NCI-H2227 treated with DMSO at 0.1 percent for 48 hours (cell line): ENCODE results near the gene ACD.
"Not testable (repeated sequence)": the region's sequence is repeated elsewhere in the genome, so short reads cannot be mapped to it uniquely, and the experiment has no call there.

Experiments used
- DNase-seq: peaks from one replicate; lab custom pipeline; 2025; lab: John Stamatoyannopoulos, UW

ACD gene

DNA sequence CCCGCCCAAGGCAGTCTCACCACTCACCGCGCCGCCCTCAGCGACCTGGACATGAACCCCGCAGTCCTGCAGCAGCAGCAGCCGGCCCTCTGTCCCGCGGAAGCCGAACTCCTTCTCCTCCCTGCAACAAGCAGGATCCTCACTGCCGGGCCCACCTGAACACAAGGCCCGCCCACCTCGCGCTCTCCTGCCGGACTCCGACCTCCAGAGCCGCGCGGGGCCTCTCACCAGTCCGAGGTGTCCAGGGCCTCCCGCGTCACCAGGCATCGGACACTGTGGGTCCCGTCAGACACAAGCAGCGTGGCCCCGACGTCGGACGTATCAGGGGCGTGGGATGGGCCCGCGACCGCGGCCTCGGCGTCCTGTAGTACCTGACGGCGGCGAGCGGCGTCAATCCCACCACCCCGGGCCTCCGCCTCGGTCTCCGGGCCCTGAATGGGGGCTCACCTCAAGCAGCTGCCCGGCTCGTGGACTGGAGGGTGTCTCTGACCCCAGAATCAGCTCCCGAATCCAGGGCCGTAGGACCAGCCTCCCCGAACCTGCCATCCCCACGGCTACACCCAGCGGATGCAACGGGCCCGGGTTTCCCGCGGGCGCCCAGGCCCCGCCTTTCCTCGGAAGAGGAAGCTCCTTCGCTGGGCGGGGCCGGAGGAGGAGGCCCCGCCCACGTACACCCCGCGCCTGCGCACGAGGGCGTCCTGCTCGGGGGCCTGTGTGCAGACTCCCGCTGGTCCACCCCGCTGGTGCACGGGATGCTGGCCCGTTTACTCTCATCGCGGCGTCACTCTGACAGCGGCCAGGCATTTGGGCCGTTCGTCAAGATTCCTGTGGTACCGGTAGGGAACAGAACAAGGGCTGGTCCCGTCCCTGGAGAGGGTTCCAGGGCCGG, at the start of gene ACD:
Gene ACD, minus strand, starts transcription at position 586 of the 889 bp plus-strand sequence. Its CDS starts 40 bp downstream, at position 546.
- peak; percentile 71 for DNase-seq

DNA sequence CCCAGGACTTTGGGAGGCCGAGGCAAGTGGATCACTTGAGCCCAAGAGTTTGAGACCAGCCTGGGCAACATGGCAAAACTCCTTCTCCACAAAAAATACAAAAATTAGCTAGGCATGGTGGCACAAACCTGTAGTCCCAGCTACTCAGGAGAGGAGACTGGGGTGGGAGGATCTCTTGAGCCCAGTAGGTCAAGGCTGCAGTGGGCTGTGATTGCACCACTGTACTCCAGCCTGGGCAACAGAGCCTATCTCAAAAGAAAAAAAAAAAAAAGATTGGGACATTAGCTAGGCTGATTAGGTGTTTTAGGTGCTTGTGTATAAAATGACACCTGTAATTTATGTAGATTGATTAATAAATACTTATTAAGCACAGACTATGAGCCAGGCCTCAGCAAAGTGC, 49.0 kb upstream of the ACD start:
- DNase-seq: no peak

DNA sequence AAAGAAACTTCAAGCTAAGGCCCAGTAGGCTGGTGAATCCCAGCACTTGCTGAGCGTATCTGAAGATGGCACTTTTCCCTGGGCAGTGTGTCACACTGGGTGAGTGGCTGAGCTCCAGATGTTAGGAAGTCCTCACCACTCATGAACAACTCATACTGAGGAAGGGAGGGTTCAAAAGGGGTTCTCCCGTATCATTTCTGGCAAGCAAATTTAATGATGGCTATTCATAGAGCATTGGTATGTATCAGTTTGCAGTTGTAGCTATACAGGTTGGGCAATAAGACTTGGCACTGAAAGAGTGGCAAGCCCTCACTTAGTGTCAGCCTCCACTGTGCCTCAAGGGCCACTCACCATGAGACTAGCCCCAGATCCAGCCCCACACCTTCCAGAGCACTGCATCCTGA, 48.3 kb upstream of the ACD start:
- DNase-seq: no peak

DNA sequence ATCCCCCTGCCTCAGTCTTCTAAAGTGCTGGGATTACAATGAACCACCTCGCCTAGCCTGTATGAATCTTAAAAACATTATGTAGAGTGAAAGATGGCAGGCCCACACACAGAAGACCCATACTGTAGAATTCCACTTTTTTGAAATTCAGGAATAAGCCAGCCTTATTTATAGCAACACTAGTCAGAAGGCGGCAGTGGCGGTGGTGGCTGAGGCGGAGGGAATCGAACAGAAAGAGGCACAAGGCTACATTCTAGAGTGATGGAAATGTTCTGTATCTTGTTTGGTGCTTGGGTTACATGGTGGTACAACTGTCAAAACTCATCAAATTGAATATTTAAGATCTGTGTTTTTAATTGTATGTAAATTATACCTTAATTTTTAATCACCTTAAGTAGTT, 47.7 kb upstream of the ACD start:
- no peak for DNase-seq

DNA sequence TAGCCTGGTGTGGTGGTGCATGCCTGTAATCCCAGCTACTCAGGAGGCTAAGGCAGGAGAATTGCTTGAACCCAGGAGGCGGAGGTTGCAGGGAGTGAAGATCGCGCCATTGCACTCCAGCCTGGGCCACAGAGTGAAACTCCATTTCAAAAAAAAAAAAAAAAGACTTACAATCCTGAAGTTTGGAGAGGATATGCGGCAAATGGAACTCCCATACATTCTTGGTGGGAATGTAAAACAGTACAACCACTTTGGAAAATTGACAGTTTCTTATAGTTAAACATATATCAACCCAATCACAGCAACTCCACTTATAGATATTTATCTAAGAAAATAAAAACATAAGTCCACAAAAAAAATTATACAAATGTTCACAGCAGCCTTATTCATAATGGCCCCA, 47.1 kb upstream of the ACD start:
- no peak for DNase-seq

DNA sequence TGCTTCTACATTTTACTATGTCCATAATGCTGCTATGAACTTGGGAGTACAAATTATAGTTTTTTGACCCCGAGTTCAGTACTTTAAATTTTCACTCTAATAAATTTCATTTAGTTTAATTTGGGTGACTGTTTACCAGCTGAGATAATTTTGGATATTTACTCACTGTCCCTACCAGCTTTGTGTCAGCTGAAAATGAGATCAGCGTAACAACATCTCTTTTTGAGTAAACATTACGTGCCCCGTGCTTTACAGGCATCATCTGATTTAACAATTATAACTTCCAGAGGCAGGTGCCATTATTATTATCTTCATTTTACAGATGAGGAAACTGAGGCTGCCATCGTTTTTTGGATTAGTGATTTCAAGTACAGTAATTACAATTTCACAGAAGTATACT, 44.0 kb upstream of the ACD start:
- no peak for DNase-seq

DNA sequence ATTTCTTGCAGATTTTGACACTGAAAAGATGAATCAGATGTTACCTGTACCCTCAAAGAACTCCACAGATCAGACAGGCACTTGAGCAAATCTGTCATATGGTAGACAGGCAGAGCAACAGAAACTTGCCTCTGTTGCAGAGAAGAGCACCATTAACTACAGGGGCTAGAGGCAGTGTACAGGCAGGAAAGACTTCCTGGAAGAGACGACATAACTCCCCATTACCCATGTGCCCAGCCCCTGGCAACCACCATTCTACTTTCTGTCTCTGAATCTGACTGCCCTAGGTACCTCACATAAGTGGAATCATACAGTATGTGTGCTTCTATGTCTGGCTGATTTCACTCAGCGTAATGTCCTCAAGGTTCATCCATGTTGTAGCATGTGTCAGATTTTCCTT, 43.6 kb upstream of the ACD start:
- DNase-seq: no peak

DNA sequence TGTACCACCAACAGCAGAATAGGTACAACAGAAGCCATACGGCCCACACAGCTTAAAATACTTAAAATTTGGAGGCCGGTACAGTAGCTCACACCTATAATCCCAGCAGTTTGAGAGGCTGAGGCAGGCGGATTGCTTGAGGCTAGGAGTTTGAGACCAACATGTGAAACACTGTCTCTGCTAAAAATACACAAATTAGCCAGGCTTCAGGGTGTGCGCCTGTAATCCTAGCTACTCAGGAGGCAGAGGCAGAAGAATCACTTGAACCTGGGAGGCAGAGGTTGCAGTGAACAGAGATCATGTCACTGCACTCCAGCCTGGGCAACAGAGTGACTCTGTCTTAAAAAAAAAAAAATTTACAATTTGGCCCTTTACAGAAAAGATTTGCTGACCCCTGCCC, 42.1 kb upstream of the ACD start:
- DNase-seq: no peak

DNA sequence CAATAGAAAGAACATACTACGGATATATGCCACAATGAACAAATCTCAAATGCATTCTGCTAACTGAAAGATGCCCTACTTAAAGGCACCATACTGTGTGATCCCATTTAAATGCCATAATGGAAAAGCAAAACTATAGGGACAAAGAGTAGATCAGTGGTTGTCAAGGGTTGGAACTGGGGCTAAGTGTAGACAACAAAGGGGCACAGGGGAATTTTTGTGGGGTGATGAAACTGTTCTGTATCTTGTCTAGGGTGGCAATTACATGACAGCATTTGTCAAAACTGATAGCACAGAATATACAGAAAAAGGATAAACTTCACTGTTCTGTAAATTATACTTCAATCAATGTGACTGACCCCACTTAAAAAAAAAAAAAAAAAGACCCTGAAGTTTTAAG, 41.4 kb upstream of the ACD start:
- peak; percentile 55 for DNase-seq

DNA sequence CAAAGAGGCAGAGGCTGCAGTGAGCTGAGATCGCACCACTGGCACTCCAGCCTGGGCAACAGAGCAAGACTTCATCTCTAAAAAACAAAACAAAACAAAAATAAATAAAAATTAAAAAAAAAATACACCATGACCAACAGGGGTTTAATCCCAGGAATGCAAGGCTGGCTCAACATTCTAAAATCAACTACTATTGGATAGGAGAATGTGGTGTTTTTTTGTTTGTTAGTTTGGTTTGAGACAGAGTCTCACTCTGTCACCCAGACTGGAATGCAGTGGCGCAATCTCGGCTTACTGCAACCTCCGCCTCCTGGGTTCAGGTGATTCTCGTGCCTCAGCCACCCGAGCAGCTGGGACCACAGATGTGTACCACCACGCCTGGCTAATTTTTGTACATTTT, 39.2 kb upstream of the ACD start:
- no peak for DNase-seq

DNA sequence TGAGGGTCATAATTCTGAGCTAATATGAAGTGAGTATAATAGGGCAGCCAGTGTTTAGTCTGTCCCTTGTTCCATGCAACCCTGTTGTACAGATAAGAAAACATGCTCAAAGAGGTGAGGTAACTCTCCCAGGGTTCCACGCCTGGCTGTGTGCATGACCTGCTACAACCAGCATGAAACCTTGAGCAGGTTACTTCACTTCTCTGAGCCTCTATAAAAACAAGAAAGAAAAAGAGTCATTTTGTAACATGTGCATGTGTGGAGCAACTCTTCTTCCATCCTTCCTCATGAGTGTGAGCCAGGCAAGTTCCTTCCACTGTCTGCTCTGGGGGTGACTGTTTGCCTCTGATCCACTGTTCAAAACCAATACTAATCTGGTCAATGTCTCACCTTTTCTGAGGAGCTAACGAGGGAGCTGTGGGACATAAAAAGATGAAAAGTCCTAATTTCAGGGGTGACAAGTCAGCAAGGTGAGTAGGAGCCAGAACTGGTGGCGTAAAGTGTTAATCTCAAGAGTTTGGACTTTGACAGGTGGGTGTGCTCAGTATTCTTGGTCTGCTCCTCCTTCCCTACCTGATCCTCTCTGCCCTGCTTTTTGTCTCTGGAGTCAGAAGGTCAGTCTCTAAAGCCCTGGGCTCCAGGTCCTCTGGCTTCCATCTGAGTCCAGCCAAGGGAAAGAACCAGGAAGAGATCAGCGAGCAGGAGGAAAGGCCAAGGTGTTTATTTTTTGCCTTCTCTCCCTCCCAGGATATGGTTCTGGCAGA, 37.5 kb upstream of the ACD start:
- no peak for DNase-seq

DNA sequence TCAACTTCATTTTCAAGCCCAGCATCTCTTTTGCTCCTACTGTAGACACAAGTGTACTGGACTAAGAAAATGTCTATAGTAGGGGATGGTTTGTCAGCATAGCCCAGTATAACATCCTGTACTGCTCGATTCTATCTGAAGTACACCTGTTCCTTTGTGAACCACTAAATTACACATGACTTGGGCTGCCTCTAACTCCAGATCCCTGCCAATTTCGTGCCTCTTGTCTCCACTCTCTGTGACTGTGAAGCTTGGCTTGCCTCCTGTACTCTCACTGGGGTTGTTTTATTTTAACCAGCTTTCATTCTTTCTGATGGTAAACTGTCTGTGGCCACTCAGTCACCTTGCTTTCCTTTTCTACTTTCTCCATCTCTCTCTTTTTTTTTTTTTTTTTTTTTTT, 34.6 kb upstream of the ACD start:
- DNase-seq: no peak

DNA sequence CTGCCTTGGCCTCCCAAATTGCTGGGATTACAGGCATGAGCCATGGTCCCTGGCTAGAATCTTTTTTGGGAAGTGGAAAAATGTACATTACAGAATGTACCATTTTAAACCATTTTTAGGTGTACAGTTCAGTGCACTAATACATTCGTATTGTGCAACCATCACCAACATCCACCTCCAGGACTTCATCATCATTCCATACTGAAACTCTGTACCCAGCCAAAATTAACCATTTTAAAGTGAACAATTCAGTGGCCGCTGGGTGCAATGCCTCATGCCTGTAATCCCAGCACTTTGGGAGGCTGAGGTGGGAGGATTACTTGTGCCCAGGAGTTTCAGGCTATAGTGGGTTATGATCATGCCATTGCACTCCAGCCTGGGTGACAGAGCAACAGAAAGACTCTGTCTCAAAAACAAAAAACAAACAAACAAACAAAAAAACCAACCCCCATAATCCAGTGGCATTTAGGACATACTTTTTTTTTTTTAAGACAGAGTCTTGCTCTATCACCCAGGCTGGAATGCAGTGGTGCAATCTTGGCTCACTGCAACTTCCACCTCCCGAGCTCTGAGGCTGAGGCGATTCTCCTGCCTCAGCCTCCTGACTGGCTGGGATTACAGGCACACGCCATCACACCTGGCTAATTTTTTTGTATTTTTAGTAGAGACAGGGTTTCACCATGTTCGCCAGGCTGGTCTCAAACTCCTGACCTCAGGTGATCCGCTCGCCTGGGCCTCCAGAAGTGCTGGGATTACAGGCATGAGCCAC, 33.6 kb upstream of the ACD start:
- DNase-seq: not testable (repeated sequence)

DNA sequence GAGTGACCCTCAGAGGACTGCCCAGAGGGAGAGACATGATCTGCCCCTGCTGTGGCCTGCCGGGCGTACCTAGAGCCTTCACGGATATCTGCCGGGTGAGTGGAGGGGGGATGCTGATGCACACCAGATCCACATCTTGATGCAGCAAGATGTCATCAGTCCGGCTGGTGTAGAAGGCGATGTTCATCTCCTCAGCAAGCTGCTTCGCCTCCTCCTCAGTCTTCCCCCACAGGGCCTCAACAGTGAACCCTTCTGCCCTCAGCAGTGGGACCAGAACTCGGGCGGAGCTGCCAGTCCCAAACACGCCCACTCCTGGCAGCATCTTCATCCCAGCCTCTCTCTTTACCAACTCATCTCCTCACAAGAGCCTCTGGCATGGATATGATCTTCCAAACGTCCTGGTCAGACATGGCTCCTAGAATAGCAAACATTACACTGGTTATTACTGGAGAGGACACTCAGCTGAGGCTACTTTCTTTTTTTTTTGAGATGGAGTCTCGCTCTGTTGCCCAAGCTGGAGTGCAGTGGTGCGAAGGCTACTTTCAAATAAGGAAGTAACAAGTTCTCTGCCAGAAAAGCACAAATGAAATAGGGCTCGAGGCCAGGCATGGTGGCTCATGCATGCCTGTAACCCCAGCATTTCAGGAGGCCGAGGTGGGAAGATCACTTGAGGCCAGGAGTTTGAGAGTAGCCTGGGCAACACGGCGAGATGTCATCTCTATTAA, 25.5 kb upstream of the ACD start:
- no peak for DNase-seq

DNA sequence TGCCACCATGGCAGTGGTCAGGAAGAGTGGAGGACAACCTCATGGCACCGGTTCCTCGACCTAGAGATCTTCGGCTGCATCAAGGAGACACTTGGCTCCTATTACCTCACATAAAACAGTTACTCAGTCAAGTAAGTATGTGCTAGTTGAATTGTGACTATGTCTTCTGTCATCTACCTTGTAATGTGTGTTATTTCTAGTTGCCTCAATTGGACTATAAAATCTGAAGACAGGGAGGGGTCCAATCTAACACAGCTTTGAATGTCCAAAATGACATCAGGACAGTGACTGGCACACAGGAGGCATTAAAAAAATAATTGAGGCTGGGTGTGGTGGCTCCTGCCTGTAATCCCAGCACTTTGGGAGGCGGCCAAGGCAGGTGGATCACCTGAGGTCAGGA, 23.7 kb upstream of the ACD start:
- DNase-seq: no peak

DNA sequence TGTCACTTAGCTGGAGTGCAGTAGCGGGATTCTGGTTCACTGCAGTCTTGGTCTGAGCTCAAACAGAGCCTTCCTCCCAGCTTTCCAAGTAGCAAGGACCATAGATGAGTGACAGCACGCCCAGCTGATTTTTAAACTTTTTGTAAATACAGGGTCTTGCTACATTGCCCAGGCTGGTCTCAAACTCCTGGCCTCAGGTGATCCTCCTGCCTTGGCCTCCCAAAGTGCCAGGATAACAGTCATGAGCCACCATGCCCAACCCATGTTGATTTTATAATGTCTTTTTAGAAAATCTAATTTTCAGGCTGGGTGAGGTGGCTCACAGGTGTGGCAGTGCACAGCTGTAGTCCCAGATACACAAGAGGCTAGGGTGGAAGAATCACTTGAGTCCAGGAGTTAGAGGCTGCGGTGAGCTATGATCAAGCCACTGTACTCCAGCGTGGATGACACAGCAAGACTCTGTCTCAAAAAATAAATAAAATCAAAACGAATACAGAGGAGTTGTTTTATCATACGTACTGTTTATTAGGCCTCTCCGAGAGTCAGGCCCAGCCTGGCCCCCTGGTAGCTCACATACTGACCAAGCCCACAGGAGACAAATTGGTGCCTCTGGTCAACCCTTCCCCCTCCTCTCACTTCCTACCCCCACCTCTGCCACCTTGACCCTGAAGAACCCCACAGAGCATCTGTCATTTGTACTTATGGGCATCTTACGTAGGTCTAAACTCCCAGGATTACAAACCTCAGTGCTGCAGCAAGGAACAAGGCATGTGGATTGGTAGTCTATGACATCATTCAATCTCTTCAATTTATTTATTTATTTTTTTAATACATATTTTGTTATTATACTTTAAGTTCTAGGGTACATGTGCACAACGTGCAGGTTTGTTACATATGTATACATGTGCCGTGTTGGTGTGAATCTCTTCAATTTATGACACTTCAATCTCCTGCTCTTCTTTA, 20.2 kb upstream of the ACD start:
- no peak for DNase-seq

DNA sequence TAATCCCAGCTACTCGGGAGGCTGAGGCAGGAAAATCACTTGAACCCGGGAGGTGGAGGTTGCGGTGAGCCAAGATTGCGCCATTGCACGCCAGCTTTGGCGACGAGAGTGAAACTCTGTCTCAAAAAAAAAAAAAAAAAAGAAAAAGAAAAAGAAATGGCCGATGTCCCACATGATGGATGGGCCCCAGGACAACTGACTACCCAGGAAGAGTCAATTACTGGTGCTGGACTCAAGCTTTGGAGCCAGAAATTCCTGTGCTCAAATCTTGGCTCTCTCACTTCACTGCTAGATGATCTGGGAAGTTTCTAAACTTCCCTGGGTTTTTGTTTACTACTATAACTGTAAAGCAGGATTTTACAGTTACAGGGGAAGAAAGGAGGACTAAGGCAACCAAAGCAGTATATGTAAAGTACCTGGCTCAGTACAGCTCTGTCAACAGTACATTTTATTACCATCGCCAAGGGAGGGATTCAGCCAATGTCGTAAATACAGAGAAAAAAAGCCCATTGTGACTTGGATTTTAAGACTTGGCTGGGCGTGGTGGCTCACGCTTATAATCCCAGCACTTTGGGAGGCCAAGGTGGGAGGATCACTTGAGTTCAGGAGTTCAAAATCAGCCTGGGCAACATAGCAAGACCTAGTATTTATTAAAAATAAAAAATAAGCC, 18.4 kb upstream of the ACD start:
- DNase-seq: no peak

DNA sequence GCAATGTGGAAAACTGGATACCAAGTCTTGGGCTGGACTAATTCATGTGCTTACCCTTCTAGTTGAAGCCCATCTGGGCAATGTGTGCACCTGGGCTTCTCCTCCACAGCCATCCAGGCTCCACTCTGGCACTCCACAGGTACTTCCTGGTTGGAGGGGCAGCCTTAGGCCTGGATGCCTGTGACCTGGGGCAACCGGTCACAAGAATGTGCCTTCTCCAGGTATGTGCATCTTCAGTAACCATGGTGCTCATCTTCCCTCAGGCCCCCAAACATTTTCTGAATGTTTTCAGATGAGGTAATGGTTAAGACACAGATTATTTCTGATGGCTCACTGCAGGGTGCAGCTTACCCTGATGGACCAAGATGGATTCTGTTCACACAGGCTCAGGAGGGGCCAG, 17.7 kb upstream of the ACD start:
- no peak for DNase-seq

DNA sequence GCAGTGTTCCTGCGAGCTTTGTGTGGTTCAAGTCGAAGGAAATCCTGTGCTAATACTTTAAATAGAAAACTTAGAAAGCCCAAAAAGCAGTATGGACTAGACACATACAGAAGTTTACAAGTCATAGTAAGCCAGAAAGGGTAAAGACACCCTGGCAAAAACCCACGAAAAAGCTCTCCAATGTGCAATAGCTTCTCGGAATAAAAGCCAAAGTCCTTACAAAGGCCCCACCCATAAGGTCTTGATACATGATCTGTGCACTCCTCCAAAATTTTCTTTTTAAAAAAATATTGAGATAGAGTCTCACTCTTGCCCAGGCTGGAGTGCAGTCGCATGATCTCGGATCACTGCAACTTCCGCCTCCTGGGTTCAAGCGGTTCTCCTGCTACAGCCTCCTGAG, 16.9 kb upstream of the ACD start:
- no peak for DNase-seq

DNA sequence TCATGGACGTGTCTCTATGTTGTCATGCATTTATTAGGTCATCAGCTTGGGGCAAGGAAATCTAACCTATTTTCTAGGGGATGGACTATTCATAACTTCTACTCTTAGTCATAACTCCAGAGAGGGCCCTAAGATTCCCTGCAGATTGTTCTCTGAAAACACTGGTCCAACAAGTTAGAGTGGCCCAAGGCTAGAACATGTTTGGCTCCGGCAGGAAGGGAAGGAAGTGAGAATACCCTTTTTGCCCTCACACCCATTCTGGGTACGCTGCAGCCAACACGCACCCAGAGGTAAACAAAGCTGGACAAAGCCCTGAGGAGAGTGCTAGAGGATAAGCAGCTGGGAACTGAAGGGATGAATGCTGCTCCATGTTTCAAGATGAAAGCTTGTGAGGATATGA, 16.5 kb upstream of the ACD start:
- DNase-seq: no peak
